GM08714 (cell line): Measurements from ENCODE around the gene ACER3.
"Not testable (repeated sequence)": the region's sequence is repeated elsewhere in the genome, so short reads cannot be mapped to it uniquely, and the experiment has no call there.

ENCODE experiments used
- H3K4me3 ChIP-seq: fragments of 200-500 bp; sonication (Bioruptor generic); 2 replicates; pipeline ENCODE4 v1.5.1; 2014; ENCODE audit warnings: mild to moderate bottlenecking, low read length, inconsistent platforms
- ZNF274 ChIP-seq: IDR thresholded peaks from 2 replicates; pipeline ENCODE4 v1.6.1; 2012; ENCODE audit warnings: mild to moderate bottlenecking, low read depth, low read length

Gene ACER3

DNA sequence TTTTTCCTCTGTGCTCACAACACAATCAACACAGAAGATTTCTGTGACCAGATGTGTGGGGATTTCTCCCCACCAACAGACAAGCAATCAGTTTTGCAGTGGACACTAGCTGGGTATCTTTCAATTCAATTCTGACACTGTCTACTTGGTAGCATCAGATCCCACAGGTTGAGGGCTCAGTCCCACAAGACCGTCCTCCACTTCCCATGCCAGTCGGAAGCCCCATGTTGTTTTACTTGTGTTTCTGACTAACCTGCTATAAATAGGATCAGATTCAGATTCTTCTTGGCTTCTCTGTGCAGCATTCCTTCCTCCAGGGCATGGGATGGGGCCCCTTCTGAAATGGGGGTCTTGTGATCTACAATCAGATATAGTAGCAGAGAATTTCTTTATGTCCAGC lies 19.6 kb downstream of the ACER3 start:
- TF ChIP-seq ZNF274: no peak
- H3K4me3 ChIP-seq: no peak overlapping the region

DNA sequence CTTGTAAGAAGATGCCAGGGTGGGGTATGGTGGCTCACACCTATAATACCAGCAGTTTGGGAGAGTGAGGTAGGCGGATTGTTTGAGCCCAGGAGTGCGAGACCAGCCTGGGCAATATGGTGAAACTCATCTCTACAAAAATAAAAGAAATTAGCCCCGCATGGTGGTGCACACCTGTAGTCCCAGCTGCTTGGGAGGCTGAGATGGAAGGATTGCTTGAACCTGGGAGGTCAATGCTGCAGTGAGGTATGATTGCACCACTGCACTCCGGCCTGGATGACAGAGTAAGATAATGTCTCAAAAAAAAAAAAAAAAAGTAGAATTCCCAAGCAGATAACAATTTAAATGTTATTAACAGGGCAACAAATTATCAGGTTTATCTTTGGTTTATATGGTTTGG lies 20.2 kb downstream of the ACER3 start:
- H3K4me3 ChIP-seq: no peak overlapping the region
- no peak for TF ChIP-seq ZNF274

DNA sequence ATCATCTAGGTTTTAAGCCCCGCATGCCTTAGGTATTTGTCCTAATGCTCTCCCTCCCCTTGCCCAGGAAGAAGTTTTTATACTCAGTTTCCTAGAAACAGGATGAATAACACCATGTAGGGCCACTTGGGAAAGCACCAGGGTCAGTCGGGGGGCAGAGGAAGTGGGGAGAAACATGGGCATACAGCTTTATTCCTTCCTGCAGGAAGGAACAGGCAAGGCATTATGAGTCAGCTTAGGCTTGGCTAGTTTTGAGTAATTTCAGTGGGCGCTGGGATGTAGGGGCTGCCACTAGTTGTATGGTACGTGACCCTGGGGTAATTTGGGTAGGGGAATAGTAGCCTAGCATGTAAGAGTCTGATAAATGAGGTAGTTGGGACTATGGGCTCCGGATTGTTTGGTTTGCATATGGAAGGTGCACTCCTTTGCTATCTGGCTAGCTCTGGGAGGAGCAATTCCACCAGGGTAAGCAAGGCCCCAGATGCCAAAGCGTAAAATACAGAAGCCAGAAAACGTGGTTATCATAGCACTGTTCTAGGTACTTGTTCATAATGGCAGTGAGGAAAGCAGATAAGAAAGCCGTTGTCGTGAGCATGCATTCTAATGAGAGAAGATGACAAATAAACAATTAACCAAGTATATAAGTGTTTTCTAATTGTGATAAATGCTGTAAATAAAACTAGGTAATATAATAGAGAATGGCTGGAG lies 24.8 kb downstream of the ACER3 start:
- no peak for TF ChIP-seq ZNF274
- no peak overlapping the region for H3K4me3 ChIP-seq

DNA sequence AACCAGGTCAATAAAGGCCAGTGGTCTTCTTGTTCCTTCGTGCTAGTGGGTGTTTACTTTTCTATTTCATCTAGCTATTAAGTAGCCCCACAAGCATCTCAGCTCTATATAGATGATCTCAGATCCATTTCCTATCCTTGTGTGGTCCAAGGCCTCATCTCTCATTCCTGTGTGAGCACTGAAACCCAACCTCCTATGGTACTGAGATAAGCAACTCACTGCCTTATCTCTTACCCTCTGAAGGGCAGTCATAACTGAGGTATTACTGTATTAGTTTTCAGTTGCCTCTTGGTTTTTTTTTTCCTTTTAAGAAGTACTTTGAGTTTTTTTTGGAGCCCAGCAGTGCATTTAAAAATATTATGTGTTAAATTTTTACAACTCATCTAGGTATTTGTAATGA lies 28.3 kb downstream of the ACER3 start:
- TF ChIP-seq ZNF274: no peak
- no peak overlapping the region for H3K4me3 ChIP-seq

DNA sequence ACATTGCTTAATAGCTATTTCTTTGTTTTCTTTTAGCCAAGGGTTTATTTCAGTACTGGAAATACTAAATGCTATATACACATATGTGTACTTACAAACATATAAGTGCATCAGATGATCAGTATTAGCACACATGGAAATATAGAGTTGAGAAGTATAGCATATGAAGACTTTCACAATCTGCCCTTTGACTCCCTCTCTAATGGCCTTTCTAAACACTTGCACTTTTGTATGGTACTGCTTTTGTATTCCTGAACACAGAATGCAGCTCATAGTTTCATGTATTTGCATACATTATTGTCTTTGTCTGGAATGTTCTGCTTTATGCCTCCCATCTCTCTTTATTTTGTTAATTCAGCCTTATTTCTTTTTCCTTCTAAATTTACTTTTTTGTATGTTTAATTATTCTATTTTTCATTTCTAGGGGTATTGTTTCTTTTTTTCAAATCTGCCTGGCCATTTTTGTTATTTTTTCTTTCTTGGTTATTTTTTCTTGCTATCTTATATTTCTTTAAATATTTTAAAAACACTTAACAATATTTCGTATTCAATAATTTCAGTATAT lies 28.8 kb downstream of the ACER3 start:
- TF ChIP-seq ZNF274: no peak

DNA sequence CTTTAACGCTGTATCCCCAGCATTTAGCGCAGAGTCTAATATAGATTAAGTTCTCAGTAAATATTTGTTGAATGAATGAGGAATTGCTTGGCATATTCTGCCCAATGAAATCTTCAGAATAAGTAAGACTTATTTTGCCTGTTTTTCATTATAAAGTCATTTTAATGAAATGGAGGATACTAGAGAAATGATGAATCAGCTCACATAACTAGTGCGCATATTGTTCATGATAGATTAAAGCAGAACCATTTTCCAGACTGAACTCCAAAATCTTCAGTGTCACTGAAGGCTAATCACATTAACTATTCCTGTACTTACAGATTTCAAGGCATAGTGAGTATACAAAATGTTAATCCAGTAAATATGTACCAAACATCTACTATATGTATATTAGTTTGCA lies 29.6 kb downstream of the ACER3 start:
- no peak overlapping the region for H3K4me3 ChIP-seq
- no peak for TF ChIP-seq ZNF274

More for the DNA sequence above, 28.8 kb downstream of the ACER3 start:
- H3K4me3 ChIP-seq: no peak overlapping the region

DNA sequence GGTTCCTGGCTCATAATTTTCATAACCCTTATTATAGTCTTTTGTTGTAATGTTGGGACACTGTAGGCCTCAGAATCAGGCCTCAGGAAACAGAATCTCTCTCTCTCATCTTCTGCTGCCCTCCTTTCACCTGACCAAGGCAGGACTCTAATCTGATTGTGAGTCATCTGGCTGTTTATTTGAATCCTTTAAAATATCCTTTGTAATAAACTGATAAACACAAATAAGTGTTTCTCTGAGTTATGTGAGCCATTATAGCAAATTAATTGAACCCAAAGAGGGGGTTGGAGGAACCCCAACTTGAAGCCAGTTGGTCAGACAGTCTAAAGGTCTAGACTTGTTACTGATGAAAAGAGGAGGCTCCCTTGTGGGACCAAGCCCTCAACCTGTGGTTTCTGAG lies 30.6 kb downstream of the ACER3 start:
- H3K4me3 ChIP-seq: no peak overlapping the region
- no peak for TF ChIP-seq ZNF274

DNA sequence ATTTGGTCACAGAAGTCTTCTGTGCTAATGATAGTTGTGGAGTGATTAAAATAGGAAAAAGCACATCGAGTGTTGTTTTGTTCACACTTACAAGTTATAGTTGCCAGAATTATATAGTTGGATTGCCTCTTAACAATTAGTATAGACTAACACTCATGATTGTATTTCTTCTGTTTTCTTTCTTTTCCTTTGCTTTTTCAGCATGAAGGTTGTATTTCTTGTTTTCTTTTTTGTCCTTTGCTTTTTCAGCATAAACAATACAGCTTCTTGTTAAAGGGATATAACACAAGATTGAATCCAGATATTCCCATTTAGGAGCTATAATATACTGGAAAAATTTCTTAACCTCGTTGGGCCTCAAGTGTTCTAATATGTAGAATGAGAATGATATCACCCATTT lies 31.1 kb downstream of the ACER3 start:
- H3K4me3 ChIP-seq: no peak overlapping the region
- no peak for TF ChIP-seq ZNF274

DNA sequence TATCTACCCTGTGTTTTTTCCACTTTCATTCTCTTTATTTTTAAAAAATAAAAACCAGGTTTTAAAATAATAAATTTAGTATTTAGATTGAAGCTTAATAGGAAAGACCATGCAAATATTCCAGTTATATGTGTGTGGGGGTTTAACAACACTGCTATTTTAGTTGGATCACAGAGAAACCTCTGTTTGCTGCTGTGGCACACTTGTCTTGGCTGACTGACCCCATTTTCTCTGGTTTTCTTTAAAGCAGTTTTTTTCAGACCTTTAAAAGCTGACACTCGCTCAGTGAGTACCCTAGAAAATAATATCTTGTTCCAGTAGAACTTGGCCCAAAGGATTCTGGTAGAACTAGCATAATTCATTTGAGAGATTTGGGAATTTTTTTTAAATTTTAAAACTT lies 31.6 kb downstream of the ACER3 start:
- TF ChIP-seq ZNF274: no peak
- H3K4me3 ChIP-seq: no peak overlapping the region

DNA sequence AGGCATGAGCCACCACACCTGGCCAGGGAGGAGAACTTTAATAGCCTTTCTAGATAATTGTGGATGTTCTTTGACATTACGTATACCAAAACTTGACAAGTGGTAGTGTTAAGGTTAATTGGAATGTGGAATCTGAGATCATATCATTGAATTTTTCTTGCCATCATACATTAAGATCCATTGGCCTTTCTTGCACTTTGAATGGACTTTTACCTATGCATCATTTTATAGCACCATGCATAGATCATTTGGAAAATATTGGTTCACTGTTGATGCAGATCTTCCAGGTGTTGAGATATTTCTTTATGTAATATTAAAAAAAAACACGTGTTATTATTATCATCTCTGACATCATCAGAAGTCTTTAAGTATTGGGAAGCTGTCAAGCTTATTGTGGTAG lies 36.5 kb downstream of the ACER3 start:
- H3K4me3 ChIP-seq: no peak overlapping the region
- TF ChIP-seq ZNF274: no peak

DNA sequence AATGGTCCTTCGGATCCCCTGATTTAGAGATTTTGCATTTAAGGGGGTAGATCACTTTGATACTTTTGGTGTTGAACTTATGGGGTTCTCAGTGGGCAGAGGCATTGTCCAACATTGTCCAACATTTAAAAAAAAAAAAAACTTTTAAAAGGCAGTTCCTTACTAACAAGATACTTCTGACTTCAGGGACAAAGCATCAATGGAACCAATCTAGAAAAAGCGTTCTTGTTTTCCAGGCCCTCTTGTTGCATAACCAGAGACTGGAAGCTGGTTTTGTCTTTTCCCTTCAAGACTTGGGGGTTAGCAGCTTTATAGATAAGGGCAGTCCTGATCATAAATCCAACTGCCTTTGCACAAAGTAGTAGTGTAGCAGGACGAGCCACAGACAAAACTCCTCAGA lies 40.4 kb downstream of the ACER3 start:
- no peak for TF ChIP-seq ZNF274
- H3K4me3 ChIP-seq: no peak overlapping the region

DNA sequence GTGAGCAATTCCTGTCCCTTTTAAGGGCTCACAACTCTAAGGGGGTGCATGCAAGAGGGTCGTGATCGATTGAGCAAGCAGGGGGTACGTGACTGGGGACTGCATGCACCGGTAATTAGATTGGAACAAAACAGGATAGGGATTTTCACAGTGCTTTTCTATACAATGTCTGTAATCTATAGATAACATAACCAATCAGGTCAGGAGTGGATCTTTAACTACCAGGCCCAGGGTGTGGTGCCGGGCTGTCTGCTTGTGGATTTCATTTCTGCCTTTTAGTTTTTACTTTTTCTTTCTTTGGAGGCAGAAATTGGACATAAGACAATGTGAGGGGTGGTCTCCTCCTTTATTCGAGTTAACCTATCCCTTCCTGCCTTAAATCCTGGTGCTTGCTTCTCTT lies 40.9 kb downstream of the ACER3 start:
- not testable (repeated sequence) for H3K4me3 ChIP-seq

DNA sequence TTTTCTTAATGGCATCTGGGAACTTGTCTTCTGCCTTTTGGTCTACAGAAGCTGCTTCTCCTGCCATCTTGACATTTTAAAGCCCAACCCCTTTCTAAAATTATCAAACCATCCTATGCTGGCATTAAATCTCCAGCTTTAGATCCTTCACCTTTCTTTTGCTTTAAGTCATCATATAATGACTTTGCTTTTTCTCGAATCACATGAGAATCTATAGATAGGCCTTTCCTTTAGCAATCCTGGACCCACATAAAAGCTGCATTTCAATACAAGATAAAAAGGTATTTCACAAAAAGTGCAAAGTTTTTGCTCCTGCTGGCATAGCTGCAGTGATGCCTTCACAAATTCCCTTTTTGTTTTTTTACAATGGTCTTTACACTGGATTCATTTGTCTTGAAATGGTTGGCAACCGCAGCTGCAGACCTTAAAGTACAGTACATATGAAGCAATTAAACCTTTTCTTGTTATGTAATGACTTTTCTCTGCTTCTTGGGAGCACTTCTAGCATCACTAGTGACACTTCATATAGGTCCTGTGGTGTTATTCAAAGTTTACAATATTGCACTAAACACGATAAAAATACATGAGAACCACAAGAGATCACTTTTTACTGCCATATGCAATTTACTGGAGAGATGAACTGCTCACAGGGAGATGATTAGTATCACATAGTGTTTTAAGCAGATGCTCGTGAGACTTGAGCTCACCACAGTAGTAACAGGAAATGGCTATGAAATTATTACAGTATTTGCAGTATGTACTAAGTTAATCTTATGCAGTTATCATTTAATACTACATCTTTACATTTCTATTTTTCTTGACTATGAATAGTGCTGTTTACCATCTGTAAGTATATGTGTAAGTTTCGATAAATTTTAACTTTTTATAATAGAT lies 41.6 kb downstream of the ACER3 start:
- TF ChIP-seq ZNF274: no peak
- no peak overlapping the region for H3K4me3 ChIP-seq

DNA sequence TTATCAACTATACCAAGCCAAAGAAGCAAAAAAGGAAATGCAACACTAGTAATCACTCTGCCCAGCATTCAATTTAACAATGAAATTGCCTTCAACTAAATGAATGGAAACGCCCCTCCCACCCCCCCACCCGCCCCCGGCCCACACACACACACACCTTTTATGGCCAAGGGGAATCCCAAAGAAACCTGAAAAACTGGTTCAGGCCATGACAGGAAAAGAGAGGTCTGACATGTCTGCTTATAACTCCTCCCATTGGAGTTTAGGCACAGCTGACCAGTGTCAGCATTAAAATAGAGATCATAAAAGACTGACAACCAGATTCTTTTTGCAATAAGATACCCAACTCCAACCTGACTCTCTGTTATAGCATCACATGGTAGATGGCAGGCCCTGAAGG lies 42.6 kb downstream of the ACER3 start:
- TF ChIP-seq ZNF274: no peak
- no peak overlapping the region for H3K4me3 ChIP-seq
